GM12865 (cell line): ENCODE results near the gene MCM9.

Experiments
- DNase-seq: peaks from one replicate; pipeline ENCODE4 v3.0.0; 2010; ENCODE audit warnings: low read depth
- H3K4me3 ChIP-seq: 2 replicates; pipeline ENCODE4 v1.5.1; 2011; ENCODE audit warnings: mild to moderate bottlenecking, low read depth, low read length, control low read depth
- TF ChIP-seq, protein P1 (sequence below): IDR thresholded peaks from 2 replicates; pipeline ENCODE4 v1.5.1; 2011; ENCODE audit warnings: low read length, control low read depth, low read depth, inconsistent platforms; ENCODE audit not compliant: insufficient read depth; ENCODE audit errors: missing control alignments

Gene MCM9

DNA sequence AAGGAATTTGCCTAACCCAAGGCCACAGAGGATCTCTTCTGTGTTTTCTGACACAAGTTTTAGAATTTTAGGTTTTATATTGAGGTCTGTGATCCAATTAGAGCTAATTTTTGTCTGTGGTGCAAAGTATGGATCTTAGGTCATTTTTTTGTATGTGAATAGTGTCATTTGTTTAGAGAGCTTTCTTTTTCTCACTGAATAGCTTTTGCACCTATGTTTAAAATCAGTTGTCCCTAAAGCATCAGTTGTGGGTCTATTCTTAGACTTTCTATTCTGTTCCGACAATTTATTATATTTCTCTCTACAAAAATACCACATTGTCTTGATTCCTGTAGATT is 341 bp upstream of the MCM9 start:
- no peak for DNase-seq
- H3K4me3 ChIP-seq, result peak overlapping the region; percentile 100
- TF ChIP-seq, protein P1, sequence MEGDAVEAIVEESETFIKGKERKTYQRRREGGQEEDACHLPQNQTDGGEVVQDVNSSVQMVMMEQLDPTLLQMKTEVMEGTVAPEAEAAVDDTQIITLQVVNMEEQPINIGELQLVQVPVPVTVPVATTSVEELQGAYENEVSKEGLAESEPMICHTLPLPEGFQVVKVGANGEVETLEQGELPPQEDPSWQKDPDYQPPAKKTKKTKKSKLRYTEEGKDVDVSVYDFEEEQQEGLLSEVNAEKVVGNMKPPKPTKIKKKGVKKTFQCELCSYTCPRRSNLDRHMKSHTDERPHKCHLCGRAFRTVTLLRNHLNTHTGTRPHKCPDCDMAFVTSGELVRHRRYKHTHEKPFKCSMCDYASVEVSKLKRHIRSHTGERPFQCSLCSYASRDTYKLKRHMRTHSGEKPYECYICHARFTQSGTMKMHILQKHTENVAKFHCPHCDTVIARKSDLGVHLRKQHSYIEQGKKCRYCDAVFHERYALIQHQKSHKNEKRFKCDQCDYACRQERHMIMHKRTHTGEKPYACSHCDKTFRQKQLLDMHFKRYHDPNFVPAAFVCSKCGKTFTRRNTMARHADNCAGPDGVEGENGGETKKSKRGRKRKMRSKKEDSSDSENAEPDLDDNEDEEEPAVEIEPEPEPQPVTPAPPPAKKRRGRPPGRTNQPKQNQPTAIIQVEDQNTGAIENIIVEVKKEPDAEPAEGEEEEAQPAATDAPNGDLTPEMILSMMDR, result no peak

DNA sequence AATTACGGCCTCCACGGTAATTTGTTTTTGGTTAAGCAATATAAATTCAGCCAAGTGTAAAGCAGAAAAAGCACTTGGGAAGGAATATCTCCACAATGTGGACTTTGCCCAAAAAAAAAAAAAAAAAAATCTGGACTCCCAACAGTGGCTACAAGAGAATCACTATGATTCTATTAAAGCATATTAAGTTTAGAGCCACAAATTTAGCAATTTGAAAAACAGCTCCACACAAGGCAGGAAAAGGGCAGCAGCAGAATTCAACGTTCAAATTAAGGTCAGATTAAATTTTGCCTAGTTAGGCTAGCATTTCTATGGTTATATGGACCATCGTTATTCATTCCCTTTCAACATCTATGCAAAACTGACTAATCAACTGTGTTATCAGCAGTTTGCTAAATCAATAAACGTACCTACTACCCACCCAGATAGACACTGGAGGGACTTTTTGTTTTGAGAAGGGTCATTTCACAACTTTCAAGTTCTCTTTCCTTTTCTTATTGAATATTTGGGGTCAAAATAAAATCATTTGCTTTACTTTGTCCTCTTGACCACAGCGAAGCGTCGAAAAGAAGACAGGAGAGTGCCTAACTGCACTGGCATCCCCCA is 1.0 kb downstream of the MCM9 start:
- TF ChIP-seq, protein P1, result no peak
- no peak for DNase-seq
- H3K4me3 ChIP-seq, result peak overlapping the region; percentile 100

DNA sequence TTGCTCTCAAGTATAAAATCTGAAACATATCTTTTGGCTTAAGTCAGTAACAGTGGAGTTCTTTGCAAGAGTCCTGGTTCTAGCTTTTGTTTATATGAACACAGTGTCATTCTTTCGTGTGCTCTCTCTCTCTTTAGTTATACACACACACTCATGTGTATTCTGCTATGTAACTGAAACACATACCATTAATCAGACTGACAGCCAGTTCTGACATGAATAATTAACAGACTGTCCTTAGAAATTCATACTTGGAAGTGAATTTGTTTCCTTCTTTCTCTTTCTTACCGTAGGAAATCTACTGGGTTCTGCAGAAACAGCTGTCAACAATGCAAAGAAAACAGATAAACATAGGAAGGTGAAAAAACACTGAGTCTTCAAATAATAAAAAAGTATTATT is 2.5 kb downstream of the MCM9 start:
- DNase-seq, result no peak
- TF ChIP-seq, protein P1, result no peak
- no peak overlapping the region for H3K4me3 ChIP-seq

DNA sequence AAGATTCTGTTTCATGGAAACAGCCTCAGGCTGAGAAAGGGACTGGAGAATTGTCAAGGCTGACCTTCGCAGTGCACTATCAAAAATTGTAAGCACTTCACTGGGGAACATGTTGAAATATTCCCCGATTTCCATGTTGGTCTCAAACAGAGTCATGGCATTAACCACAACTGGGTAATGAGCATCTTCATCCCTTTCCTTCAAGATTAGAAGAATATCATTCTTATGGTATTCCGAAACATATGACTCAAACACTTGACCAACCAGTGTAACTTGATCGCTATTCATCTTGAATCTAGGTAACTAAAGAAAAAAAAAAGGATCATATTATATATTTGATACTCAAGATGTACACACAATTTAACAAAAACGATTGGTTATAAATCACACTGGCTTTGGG is 3.5 kb downstream of the MCM9 start:
- no peak overlapping the region for H3K4me3 ChIP-seq
- TF ChIP-seq, protein P1, result no peak
- no peak for DNase-seq

DNA sequence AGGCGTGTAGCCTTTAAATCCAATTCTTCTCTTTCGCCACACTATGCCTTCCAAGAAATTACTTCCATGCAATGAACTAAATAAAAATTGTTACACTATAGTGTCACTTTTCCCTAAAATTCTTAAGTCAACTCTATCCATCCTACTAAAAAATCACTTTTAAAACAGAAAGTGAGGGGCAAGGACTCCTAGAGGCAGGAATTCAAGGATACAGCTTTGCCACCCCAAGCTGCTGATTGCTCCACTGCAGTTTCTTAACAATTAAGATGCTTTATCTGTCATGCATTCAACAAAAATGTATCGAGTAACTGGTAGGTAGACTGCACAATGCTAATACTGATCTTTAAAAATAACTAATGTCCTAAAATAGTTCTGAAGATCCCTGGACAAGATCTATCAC is 4.3 kb downstream of the MCM9 start:
- no peak for DNase-seq
- TF ChIP-seq, protein P1, result no peak
- no peak overlapping the region for H3K4me3 ChIP-seq

DNA sequence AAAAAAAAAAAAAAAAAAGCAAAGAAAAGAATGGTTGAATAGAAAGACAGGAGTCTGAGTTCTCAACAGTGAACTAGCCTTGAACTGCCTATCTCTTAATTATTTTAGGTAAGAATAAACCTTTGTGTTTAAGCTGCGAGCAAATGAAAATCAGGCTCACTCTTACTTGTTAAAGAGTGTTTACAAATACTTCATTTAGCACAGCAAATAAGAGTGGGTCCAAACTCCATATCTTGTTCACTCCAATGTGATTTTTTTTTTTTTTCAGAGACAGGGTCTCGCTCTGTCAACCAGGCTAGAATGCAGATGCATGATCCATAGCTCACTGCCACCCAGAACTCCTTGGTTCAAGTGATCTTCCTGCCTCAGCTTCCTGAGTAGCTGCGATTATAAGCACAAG is 11.9 kb downstream of the MCM9 start:
- no peak for DNase-seq
- no peak overlapping the region for H3K4me3 ChIP-seq
- TF ChIP-seq, protein P1, result no peak

DNA sequence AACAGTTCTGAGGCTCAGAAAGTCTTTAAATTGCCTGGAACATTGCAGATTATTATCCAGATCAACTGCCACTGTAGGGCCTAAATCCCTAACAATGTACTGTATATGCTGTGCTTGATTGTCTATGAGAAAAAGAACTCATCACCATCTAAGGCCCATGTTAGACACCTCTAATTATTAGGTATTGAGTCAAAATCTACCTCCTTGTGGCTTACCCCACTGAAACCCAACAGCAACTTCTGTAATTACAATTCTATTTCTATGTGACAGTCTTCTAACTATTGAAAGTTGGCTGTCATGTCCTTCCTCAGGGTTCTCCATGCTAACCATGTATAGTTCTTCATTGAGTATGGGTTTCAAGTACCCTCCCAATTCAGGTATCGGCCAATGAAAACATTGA is 13.9 kb downstream of the MCM9 start:
- DNase-seq, result no peak
- TF ChIP-seq, protein P1, result no peak
- H3K4me3 ChIP-seq, result no peak overlapping the region
